Measurements from ENCODE around the gene CRISPLD2.

The CRISPLD2 gene

GRCh38 chr16:84911486-84912216, 91.9 kb downstream of the CRISPLD2 start:
- DNase-seq: no peak
- TF ChIP-seq POLR2A (IDR thresholded peaks at IDR 0.05; ENCODE audit: low read length): no peak
- no peak for TF ChIP-seq GATA1 (IDR thresholded peaks at IDR 0.05; ENCODE audit: low read depth, low read length)

GRCh38 chr16:84913315-84913714, 93.5 kb downstream of the CRISPLD2 start:
- TF ChIP-seq POLR2A (IDR thresholded peaks at IDR 0.05; ENCODE audit: low read length) (no peak), GATA1 (IDR thresholded peaks at IDR 0.05; ENCODE audit: low read depth, low read length) (no peak)
- DNase-seq: peak in 1 of 2 experiments; percentile 46

- DNase-seq: no peak
- TF ChIP-seq POLR2A (IDR thresholded peaks at IDR 0.05; ENCODE audit: low read length): no peak
- no peak for TF ChIP-seq GATA1 (IDR thresholded peaks at IDR 0.05; ENCODE audit: low read depth, low read length)
Measured at GRCh38 chr16:84914273-84914672, 94.5 kb downstream of the CRISPLD2 start.

GRCh38 chr16:84916178-84916577, 96.4 kb downstream of the CRISPLD2 start:
- no peak for DNase-seq
- no peak for TF ChIP-seq GATA1 (IDR thresholded peaks at IDR 0.05; ENCODE audit: low read depth, low read length)
- no peak for TF ChIP-seq POLR2A (IDR thresholded peaks at IDR 0.05; ENCODE audit: low read length)

GRCh38 chr16:84916850-84917249, 97.1 kb downstream of the CRISPLD2 start:
- no peak for DNase-seq
- TF ChIP-seq GATA1 (IDR thresholded peaks at IDR 0.05; ENCODE audit: low read depth, low read length): no peak
- TF ChIP-seq POLR2A (IDR thresholded peaks at IDR 0.05; ENCODE audit: low read length): no peak

GRCh38 chr16:84917492-84917891, 97.7 kb downstream of the CRISPLD2 start:
- DNase-seq: no peak
- TF ChIP-seq POLR2A (IDR thresholded peaks at IDR 0.05; ENCODE audit: low read length) (no peak), GATA1 (IDR thresholded peaks at IDR 0.05; ENCODE audit: low read depth, low read length) (no peak)

GRCh38 chr16:84918006-84918909, 98.5 kb downstream of the CRISPLD2 start:
- no peak for TF ChIP-seq POLR2A (IDR thresholded peaks at IDR 0.05; ENCODE audit: low read length)
- no peak for TF ChIP-seq GATA1 (IDR thresholded peaks at IDR 0.05; ENCODE audit: low read depth, low read length)
- no peak for DNase-seq

GRCh38 chr16:84919269-84919668, 99.5 kb downstream of the CRISPLD2 start:
- no peak for DNase-seq
- TF ChIP-seq GATA1 (IDR thresholded peaks at IDR 0.05; ENCODE audit: low read depth, low read length) (no peak), POLR2A (IDR thresholded peaks at IDR 0.05; ENCODE audit: low read length) (no peak)

GRCh38 chr16:84919708-84920107, 99.9 kb downstream of the CRISPLD2 start:
- no peak for DNase-seq
- no peak for TF ChIP-seq GATA1 (IDR thresholded peaks at IDR 0.05; ENCODE audit: low read depth, low read length)
- no peak for TF ChIP-seq POLR2A (IDR thresholded peaks at IDR 0.05; ENCODE audit: low read length)

GRCh38 chr16:84920333-84920732, 100.5 kb downstream of the CRISPLD2 start:
- TF ChIP-seq POLR2A (IDR thresholded peaks at IDR 0.05; ENCODE audit: low read length) (no peak), GATA1 (IDR thresholded peaks at IDR 0.05; ENCODE audit: low read depth, low read length) (no peak)

GRCh38 chr16:84922351-84923120, 102.8 kb downstream of the CRISPLD2 start:
- TF ChIP-seq GATA1 (IDR thresholded peaks at IDR 0.05; ENCODE audit: low read depth, low read length): no peak
- no peak for TF ChIP-seq POLR2A (IDR thresholded peaks at IDR 0.05; ENCODE audit: low read length)
- no peak for DNase-seq

More at GRCh38 chr16:84920333-84920732, 100.5 kb downstream of the CRISPLD2 start:
- no peak for DNase-seq

GRCh38 chr16:84924331-84925091, 104.7 kb downstream of the CRISPLD2 start:
- TF ChIP-seq GATA1 (IDR thresholded peaks at IDR 0.05; ENCODE audit: low read depth, low read length) (no peak), POLR2A (IDR thresholded peaks at IDR 0.05; ENCODE audit: low read length) (no peak)
- no peak for DNase-seq

Measured in erythroblast (primary cell).